Putamen (tissue), 1 donor: ENCODE data around the gene LBHD2.
"Not testable (repeated sequence)": the region's sequence is repeated elsewhere in the genome, so short reads cannot be mapped to it uniquely, and the experiment has no call there.

ENCODE experiments used
- DNase-seq: peaks from one replicate; pipeline ENCODE4 v3.0.0-alpha.2; 2016; ENCODE audit warnings: low spot score

Gene LBHD2

DNA sequence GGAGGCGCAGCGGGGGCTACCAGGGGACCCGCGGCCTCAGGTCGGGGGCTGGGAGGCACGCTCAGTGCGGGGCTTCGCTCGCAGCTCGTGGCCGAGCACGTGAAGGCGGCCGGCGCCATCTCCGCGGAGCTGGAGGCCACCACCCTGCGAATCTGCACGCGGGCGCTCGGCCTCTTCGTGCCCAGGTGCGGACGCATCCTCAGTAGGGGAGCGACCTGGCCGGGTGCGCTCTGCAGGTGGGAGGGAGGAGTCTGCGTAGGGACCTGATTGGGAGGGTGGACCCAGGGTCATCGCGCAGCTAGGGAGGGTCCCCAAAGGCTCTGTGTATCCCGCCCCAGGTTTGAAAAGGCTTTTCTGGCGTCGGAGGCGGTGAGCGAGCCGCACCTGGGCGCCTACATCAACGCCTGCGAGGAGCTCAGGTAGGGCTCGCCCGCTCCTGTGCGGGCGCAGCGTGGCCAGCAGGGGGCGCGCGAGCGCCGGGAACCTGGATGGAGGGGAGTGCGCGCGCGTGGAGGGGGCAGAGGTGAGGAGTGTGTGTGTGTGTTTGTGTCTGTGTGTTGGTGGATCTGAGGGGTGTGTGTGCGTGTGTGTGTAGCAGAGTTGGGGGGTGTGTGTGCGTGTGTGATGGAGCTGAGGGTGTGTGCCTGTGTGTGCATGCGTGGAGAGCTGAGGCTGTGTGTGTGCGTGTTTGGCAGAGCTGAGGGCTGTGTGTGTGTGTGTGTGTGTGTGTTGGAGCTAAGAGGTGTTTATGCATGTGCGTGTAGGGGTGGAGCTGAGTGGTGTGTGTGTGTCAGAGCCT lies 20.8 kb downstream of the LBHD2 start:
- DNase-seq: no peak

DNA sequence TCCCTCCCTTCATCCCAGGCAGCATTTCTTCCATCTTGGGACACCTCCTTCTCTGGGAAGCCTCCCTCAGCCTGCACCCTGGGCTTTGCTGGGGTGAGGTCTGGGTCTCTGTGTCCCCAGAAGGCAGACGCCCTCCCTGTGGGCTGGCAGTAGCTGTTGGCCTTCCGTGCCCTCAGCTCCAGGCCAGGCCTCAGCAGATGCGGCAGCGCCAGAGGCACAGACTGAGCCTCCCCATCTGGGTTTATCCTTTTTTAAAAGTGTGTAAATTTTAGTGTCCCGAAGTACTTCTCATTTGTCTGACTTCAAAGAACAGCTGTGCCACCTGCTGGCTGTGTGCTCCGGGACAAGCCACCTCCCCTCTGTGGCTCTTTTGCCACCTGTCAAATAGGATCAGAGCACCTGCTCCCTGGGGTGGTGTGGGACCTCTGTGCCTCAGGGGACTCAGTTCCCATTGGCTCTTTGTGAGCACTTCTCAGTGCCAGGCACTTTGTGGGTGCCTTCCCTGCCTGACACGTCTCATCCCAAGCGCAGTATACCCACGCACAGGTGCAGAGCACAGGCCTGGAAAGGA lies 21.7 kb downstream of the LBHD2 start:
- no peak for DNase-seq

DNA sequence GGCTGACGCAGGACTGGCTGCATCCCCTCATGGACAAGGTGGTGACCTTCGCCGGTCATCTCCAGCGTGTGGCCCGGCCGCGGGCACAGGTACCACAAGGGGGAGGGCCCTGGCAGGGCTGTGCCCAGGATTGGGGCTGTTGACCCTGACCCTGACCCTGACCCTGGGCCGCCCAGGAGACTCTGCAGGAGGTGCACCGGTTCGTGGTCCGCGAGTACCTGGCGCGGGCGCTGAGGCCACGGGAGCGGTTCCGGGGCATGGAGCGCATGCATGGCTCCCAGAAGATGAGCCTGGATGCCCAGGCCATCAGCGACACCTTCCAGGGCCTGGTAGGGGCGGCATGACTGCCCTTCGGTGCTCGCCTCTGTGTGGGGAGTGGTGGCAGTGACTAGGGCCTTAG lies 23.4 kb downstream of the LBHD2 start:
- DNase-seq: no peak

DNA sequence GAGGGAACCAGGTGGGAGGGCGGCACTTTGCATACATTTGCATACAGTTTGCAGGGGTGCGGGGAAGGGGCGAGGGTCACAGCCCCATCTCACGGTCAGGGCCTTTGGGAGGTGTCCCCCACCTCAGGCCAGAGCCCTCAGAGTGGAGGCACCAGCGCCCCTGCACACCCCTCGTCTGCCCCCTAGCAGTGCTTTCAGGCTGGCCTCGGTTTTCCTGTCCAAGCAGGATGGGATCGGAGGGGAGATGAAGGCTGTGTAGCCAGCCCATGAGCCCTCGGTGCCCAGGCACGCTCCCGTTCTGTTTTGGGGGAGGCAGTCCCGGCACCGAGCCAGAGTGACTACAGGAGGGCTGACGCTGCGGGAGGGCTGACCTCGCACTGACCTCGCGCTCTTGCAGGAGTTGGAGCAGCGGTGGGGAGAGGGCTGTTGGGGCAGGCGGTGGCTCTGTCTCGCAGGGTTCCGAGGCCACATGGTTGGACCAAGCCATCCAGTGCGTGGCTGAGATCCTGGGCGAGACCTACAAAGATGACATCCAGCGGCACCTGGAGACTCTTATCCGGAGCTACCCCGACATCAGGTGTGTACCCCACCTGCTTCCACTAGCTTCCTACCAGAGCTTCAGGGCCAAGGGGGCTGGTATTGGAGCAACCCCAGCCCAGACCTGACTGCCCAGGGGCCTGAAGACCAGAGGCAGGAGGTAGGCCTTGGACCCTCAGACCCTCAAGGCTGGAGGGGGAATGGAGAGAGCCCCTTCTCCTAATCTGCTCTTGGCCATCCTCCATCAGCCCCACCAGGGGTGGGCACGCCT lies 24.1 kb downstream of the LBHD2 start:
- no peak for DNase-seq

DNA sequence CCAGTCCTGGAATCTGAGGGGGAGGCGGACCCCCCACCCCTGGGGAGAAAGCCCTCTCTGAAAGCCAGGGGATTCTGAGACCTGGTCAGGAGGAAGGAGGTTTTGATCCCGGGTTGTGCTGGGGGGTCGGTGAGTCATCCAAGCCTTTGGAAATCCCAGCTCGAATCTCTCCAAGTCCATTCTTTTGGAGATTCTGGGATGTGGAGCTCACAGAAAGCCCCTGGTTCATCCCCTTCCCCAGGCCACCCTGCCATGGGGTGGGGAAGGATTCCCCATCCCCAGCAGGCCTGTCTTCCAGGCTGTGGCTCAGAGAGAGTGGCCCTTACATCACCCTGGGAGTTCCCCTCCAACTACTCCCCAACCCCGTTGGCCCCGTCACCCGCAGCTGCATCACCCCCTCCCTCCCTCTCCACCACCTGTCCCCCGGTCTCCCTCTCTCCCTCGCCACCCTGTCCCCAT lies 24.8 kb downstream of the LBHD2 start:
- DNase-seq: no peak

DNA sequence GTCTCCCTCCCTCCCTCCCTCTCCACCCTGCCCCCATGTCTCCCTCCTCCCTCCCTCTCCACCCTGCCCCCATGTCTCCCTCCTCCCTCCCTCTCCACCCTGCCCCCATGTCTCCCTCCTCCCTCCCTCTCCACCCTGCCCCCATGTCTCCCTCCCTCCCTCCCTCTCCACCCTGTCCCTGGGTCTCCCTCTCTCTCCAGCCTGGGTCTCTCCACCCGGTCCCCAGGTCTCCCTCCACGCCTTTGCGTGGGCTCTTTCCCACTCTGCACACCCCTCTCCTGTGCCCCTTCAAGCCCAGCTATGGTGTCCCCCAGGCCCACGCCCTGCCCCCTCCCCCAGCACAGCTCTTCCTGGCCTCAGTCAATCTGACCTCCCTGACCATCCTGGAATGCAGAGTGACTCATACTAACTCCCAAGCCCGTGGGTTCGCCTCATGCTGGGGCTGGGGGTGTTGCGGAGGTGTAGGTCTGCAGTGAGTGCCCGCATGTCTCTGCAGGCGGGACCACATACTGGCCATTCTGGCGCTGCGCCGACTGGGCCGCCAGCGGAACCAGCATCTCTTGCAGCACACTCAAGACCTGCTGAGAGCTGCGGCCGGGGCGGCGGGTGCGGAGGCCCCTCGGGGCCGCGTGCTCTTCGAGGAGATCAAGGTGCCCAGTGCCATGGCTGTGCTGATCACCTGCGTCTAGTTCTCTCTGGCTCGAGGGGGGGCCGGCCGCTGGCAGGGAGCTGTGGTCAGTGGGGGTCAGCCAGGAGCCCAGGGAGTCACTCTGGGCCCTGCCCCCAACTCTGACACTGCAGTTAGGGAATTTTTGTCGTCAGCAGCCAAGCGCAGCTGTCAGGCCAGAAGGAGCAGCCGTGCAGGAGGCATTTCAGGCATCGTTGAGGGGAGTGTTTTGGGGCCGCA lies 25.8 kb downstream of the LBHD2 start:
- no peak for DNase-seq

DNA sequence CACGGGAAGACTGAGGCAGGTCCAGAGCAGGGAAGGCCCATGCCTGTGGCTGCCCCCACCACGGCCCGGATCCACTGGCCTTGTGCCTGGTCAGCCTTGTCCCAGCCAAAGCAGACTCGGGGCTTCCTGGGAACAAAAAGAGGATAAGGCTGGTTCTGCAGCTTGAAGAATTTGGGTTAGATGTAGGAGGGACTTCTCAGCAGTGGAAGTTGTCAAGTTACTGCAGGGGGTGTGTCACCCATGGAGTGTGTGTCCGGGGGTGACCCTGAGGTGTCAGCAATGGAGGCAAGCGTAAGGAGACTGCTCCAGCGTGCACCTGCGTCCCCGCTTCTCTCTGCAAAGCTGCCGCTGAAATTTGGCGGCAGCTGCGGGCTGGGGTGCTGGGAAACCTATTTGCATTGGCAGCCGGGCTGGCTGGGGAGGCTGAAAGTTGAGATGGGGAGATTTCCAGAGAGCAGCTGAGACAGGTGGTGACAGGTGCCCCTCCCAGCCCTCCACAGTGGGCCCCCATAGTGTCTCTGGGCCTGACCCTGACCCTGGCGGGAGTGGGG lies 26.7 kb downstream of the LBHD2 start:
- DNase-seq: no peak

DNA sequence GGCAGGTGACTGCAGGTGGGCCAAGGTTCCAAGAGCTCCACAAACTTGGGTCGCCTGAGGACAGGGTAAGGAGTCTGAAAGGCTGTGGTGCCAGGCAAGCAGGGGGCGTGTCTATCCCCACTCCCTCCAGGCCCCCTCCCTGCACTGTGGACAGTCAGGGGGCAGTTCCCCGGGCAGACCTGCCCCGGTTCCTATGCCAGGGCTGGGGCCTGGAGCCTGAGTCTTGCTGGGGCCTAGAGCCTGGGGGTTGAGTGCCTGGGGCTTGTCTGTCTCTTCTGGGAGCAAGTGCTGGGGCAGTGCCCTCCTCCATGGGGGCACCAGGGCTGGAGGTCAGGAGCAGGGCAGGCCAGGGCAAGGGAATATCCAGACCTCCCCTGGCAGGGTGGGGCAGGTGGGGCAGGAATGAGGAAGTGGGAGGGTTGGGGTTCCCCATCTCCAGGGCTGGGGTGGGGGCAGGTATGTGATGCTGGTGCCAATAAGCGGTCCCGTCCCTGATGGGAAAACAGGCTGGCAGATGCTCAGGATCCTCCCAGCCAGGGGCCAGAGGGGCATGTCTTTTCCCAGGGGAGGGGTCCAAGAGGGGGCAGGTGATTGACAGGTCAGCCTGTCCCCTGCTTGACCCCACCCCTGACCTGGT lies 27.3 kb downstream of the LBHD2 start:
- DNase-seq: no peak

DNA sequence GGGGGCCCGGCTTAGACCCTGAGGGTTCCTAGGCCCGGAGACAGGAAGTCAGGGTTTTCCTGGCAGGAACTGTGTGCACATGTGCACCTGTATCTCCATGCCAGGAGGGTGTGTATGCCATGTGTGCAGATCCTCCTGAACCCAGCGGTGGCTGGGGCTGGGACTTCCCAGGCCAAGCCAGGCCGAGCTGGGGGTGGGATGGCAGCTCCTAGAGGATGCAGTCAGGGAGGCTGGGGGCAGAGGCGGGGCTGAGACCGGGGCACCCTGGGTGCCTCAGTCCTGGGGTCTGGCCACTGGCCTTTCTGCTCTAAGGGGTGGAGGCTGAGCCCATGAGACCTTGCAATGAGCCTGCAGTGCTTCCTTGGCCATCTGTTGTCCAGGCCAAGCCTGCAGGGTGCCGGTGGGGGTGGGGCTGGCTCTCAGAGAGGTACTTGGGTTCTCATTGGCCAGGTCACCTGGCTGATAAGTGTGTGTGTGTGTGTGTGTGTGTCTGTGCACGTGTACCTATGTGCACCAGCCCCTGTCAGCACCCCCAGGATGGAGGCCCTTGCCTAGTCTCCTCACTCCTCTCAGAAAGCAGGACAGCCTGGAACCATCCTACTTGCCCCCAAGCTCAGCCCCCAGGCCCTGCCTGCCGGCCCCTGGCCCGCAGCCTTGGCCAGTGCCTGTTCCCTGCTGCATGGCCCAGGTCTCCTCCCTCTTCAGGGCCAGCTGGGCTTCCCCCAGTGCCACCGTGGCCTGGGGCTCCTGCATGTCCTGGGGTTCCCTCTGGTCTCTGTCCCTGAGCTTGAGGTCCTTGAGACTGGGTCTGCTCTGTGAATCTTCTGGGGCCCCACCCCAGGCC lies 28.6 kb downstream of the LBHD2 start:
- no peak for DNase-seq

DNA sequence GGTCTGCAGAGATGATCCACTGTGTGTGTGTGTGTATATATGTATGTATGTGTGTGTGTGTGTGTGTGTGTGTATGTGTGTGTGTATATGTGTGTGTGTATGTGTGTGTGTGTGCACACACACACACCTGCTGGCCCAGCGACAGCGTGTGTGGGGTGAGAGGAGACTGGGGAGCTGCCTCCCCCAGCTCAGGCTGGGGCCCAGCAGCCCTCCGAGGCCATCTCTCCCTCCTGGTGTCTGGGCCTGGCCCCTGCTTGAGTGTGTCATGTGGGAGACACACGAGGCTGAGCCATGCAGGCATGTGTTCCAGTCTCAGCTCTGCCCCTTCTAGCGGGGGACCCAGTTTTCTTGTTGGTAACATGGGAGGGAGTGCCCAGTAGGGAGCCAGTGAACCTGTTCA lies 29.3 kb downstream of the LBHD2 start:
- no peak for DNase-seq

DNA sequence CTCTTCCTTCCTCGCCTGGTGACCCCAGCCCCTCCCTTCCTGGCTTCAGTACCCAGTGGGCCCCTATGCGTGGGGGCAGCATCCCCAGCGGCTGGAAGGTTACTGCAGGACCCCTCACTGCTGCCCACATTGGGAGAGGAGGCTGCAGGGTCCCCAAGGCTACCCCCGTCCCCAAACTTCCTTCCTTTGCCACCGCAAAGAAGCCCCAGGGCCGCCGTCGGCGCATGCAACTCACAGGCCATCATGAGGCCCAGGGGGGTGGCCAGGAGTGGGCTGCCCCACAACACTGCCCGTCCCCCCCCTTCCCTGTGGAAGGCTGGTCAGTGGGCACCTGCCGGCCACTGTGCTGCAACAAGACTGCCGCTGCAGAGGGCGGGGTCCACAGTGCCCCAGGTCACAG lies 29.8 kb downstream of the LBHD2 start:
- no peak for DNase-seq

DNA sequence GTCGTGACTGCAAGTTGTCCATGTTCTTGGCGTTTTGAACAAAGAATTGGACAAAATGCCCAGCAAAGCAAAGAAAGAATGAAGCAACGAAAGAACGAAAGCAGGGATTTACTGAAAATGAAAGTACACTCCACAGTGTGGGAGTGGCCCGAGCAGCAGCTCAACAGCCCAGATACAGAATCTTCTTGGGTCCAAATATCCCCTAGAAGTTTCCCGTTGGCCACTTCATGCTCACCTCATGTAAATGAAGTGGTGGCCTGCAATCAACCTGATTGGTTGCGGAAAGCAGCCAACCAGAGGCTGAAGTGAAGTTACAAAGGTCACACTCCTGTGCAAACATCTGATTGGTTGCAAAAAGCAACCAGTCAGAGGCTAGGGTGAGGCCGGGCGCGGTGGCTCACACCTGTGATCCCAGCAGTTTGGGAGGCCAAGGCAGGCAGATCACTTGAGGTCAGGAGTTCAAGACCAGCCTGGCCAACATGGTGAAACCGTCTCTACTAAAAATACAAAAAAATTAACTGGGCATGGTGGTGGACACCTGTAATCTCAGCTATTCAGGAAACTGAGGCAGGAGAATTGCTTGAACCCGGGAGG lies 31.2 kb downstream of the LBHD2 start:
- not testable (repeated sequence) for DNase-seq

DNA sequence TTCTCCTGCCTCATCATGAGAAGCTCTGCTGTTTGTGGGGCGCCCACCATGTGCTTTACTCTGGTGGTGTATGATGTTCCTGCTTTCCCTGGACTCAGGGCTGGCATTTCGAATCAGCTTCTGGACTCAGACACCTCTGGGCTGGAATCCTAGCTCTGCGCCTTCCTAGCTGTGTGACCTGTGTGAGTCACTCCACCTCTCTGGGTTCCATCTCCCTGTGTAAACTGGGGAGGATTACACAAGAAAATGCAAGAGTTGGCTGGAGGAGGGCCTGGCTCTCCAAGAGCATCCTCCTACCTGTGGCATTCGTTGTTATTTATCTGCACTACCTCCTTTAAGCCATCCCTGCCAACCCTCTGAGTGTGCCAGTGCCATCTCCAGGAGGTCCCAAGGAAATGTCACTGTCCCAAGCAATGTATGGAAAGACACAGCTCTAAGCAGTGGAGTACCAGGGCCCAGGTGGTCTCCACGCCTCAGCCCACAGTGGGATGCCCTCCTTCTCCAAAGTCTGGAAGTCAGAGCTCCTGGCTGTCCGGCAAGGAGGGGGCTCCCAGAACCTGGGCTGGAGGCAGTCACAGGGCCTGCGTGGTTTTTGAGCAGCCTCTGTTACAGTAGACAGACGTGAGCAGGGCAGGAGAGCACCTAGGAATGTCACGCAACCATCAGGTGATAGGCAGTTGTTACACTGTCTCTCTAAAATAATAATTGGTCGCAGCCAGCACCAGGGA lies 32.0 kb downstream of the LBHD2 start:
- DNase-seq: no peak

DNA sequence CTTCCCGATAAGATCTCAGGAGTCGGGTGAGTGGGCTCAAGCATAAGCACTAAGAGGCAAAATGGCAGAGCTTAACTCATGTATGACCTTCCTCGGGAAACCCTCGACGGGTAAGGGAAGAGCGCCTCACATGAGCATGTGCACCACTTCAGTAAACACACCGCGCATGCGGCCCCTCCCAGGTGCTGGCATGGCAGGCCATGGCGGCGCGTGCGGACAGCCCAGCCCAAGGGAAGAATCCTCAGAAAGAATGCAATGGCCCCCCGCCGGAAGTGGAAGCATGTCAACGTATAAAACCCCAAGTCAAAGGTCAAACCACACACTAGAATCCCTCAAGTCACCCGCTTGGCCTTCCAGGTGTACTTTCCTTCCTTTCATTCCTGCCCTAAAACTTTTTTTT lies 32.6 kb downstream of the LBHD2 start:
- DNase-seq: no peak

DNA sequence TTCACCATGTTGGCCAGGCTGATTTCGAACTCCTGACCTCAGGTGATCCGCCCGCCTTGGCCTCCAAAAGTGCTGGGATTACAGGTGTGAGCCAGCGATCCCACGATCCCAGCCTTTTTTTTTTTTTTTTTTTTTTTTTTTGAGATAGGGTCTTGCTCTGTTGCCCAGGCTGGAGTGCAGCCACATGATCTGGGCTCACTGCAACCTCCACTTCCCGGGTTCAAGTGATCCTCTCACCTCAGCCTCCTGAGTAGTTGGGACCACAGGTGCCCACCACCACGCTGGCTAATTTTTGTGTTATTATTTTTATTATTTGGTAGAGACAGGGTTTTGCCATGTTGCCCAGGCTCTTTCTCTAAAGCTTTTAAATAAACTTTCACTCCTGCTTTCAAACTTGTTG lies 33.5 kb downstream of the LBHD2 start:
- not testable (repeated sequence) for DNase-seq

DNA sequence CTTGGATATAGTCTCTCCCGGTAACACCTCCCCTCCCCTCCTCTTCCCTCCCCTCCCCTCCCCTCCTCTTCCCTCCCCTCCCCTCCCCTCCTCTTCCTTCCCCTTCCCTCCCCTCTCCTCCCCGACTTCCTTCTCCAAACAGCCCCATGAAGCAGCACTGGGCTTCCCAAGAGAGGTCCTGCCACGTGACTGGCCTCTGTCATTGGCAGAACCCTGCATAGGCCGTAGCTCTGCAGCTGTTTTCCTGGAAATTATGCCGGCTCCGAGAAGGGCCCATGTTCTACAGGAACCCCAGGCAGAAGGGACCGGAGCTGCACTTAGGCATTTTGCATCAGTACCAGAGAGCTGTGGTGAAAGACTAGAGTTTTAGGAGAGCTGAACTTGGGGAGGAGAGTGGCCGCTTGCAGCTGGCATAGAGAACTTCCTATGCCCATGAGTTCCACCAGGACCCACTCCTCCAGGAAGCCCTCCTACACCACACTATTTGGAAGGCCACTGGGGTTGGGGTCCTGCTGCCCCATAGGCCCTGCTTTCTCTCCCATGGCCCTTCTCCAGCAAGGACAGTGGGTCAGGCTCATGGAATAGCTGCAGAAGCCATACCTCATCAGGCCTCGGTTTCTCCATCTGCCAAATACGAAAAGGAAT lies 34.1 kb downstream of the LBHD2 start:
- DNase-seq: no peak

DNA sequence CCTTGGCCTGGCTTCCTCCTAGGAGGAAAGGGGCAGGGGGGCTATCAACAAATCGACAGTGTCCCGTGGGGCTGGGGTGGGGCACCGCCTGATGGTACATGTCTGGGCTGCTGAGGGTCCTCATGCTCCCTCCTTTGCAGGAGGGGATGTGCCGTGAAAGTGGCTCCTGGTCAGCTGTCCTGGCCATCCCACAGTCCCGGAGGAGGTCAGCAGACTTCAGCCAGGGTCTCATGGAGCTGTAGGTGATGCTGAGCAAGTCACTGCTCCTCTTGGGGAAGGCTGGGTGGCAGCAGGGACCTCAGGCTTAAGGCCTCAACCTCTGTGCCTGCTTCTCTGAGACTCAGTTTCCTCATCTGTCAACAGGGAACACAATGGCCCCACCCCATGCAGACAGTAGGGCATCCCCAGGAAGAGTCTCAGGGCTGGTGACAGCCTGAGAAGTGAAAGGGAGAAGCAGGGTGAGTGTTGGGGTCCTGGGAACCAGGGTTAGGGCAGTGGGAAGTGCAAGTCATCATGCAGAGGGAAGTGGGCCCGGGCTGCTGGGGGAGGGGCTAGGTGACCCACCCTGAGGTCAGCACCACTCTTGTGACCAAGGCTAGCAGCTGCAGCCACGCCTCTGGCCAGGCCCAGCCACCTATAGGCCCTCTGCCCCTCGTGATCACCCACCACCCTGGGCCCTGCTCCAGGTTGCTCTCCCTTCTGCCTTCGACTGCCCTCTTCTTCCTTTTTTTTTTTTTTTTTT lies 34.8 kb downstream of the LBHD2 start:
- no peak for DNase-seq

DNA sequence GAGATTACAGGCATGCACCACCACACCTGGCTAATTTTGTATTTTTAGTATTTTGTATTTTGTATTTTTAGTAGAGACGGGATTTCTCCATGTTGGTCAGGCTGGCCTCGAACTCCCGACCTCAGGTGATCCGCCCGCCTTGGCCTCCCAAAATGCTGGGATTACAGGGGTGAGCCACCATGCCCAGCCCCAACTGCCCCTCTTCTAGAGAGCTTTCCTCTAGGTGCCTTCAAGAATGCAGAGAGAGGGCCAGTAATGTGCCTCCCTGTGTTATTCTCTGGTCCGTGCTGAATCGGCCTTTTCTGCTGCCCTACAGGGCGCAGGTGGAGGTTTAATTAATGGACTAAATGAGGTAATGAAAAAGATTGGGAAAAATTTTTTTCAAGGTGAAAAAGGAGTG lies 35.5 kb downstream of the LBHD2 start:
- DNase-seq: not testable (repeated sequence)
